Body of pancreas (tissue), 4 donors: ENCODE results near the gene RPL22. TPM values are rescaled to one million over a fixed set of nuclear protein-coding genes. Genes with fewer than 3 reads are reported as not detected.

Source experiments
- ATAC-seq: fragments of 150-250 bp; one replicate; pipeline ENCODE4 v1.9.1; 2016
- DNase-seq, 4 donors: peaks; one replicate each; pipeline ENCODE4 v3.0.0-alpha.2; 2019
- H3K27ac ChIP-seq, 4 donors: fragments of 200-600 bp; sonication (generic); 1 replicate in 3 of 4; 2 replicates in 1 of 4; pipeline versions ENCODE4 v1.5.1 to v1.6.1; 2016 to 2019; ENCODE audit warnings: mild to moderate bottlenecking in 1 of 4, mixed read lengths in 1 of 4, moderate library complexity in 1 of 4
- H3K27me3 ChIP-seq, 2 donors: fragments of 200-600 bp; sonication (generic); one replicate each; pipeline ENCODE4 v1.6.0; 2016; ENCODE audit warnings: mild to moderate bottlenecking in 1 of 2
- H3K36me3 ChIP-seq, 2 donors: fragments of 200-600 bp; sonication (generic); replicated peaks in 1 of 2; 2 replicates each; pipeline ENCODE4 v1.5.1; 2016; ENCODE audit warnings: low read depth in 2 of 2; ENCODE audit not compliant: insufficient read depth in 1 of 2
- H3K4me1 ChIP-seq: fragments of 200-600 bp; sonication (generic); one replicate; pipeline ENCODE4 v1.6.0; 2016
- H3K4me3 ChIP-seq, 2 donors: fragments of 200-600 bp; sonication (generic); 1 replicate in 1 of 2; 2 replicates in 1 of 2; pipeline ENCODE4 v1.5.1; 2016 to 2019
- H3K9me3 ChIP-seq, 3 donors: fragments of 200-600 bp; sonication (generic); 1 replicate in 2 of 3; 2 replicates in 1 of 3; pipeline ENCODE4 v1.5.1; 2016
- CTCF ChIP-seq, 7 experiments: fragments of 450-650 bp in 4 of 7; fragments of 200-600 bp in 3 of 7; sonication (generic) in 3 of 7; IDR thresholded peaks; one replicate each; pipeline ENCODE4 v1.5.1; 2016 to 2019; ENCODE audit warnings: antibody characterized with exemption in 7 of 7
- POLR2A ChIP-seq, 3 donors: fragments of 450-650 bp; IDR thresholded peaks; one replicate each; pipeline ENCODE4 v1.6.1; 2016; ENCODE audit warnings: antibody characterized with exemption in 3 of 3, mild to moderate bottlenecking in 2 of 3
- WGBS, 2 donors: methylation state at CpG; one replicate each; pipeline ENCODE4 v1.1.5; 2017; 5-methylcytosine and 5-hydroxymethylcytosine counted together
- intact Hi-C: fragments of 100-400 bp; cut with DNase I; formaldehyde crosslinking; loops from one replicate; pipeline ENCODE4 v1.15.1; 2023
- total RNA-seq, 2 donors: library from RNA; depleted of rRNA; stranded (reverse); fragments of >200 nt; gene quantifications; one replicate each; pipeline ENCODE4 v1.1.0, GENCODE V29; 2016

Gene RPL22
- total RNA-seq, 2 donors from 2014 or later, result 112 to 148 TPM

GRCh38 chr1:6152882-6153281 is 46.5 kb downstream of the RPL22 start:
- TF ChIP-seq CTCF (IDR thresholded peaks at IDR 0.05) (no peak), POLR2A (IDR thresholded peaks at IDR 0.05) (no peak)
- 66 to 73% methylated on average over 6 to 7 of the region's 7 CpGs for whole genome bisulfite sequencing, 2 donors
- intact Hi-C loops, result no loop called here
- peaks cover 0 to 10% of the 10 kb centered on the region in 2 donors for H3K27me3 ChIP-seq
- no peak for DNase-seq
- H3K4me1 ChIP-seq, result no peaks in the 10 kb centered on the region
- H3K4me3 ChIP-seq, result no peak overlapping the region
- no peaks in the 10 kb centered on the region for H3K36me3 ChIP-seq
- no peaks in the 10 kb centered on the region for H3K9me3 ChIP-seq
- H3K27ac ChIP-seq, result no peak overlapping the region
- no peak for ATAC-seq

GRCh38 chr1:6152181-6152580 is 47.2 kb downstream of the RPL22 start:
- WGBS, 2 donors, result 71 to 78% methylated on average over 11 of the region's 11 CpGs
- TF ChIP-seq CTCF (IDR thresholded peaks at IDR 0.05), result no peak
- TF ChIP-seq POLR2A (IDR thresholded peaks at IDR 0.05), result no peak
- Histone ChIP-seq H3K36me3 (no peaks in the 10 kb centered on the region), H3K9me3 (no peaks in the 10 kb centered on the region), H3K4me3 (no peak overlapping the region), H3K4me1 (no peaks in the 10 kb centered on the region), H3K27ac (no peak overlapping the region), H3K27me3 (peaks cover 0 to 12% of the 10 kb centered on the region in 2 donors)
- ATAC-seq (no peak), DNase-seq (no peak)
- intact Hi-C loops, result no loop called here

- ATAC-seq, result no peak
- Histone ChIP-seq H3K4me3 (no peak overlapping the region), H3K9me3 (no peaks in the 10 kb centered on the region), H3K4me1 (no peaks in the 10 kb centered on the region), H3K27ac (no peak overlapping the region), H3K36me3 (no peaks in the 10 kb centered on the region), H3K27me3 (peaks cover 0 to 12% of the 10 kb centered on the region in 2 donors)
- TF ChIP-seq POLR2A (IDR thresholded peaks at IDR 0.05) (no peak), CTCF (IDR thresholded peaks at IDR 0.05) (no peak)
- intact Hi-C loops, result no loop called here
- DNase-seq, result no peak
- WGBS, 2 donors, result 80 to 82% methylated on average over 6 to 8 of the region's 9 CpGs
These were observed 48.0 kb downstream of the RPL22 start for GRCh38 chr1:6151291-6151822.

- WGBS, 2 donors, result 64 to 78% methylated on average over 11 of the region's 11 CpGs
These were observed 49.1 kb downstream of the RPL22 start for GRCh38 chr1:6150006-6150938.

More at GRCh38 chr1:6150006-6150938, 49.1 kb downstream of the RPL22 start:
- TF ChIP-seq POLR2A (IDR thresholded peaks at IDR 0.05), result no peak
- TF ChIP-seq CTCF (IDR thresholded peaks at IDR 0.05), result no peak
- no peak overlapping the region for H3K27ac ChIP-seq
- ATAC-seq (no peak), DNase-seq (no peak)
- H3K27me3 ChIP-seq, result peaks cover 0 to 12% of the 10 kb centered on the region in 2 donors
- H3K36me3 ChIP-seq, result no peaks in the 10 kb centered on the region
- no peaks in the 10 kb centered on the region for H3K4me1 ChIP-seq
- intact Hi-C loops, result no loop called here
- H3K4me3 ChIP-seq, result no peak overlapping the region
- no peaks in the 10 kb centered on the region for H3K9me3 ChIP-seq
